NT2/D1 (cell line): Measurements from ENCODE around the gene RAB37.

Source experiments
- DNase-seq: peaks from one replicate; pipeline ENCODE4 v3.0.0-alpha.2; 2011; ENCODE audit warnings: low read depth, low spot score
- H3K27me3 ChIP-seq: 2 replicates; pipeline ENCODE4 v1.6.0; 2011; ENCODE audit warnings: mild to moderate bottlenecking; ENCODE audit not compliant: insufficient read length, insufficient read depth
- H3K36me3 ChIP-seq: 2 replicates; pipeline ENCODE4 v1.6.1; 2011; ENCODE audit warnings: mild to moderate bottlenecking, low read length, mixed read lengths; ENCODE audit not compliant: insufficient read depth, insufficient read length
- H3K4me1 ChIP-seq: 2 replicates; pipeline ENCODE4 v1.5.1; 2011; ENCODE audit not compliant: insufficient read depth, insufficient read length
- H3K4me3 ChIP-seq: 2 replicates; pipeline ENCODE4 v1.5.1; 2011; ENCODE audit warnings: low read depth; ENCODE audit not compliant: insufficient read length
- H3K9ac ChIP-seq: 2 replicates; pipeline ENCODE4 v1.6.0; 2011; ENCODE audit warnings: low read depth; ENCODE audit not compliant: insufficient read length
- H3K9me3 ChIP-seq: 2 replicates; pipeline ENCODE4 v1.5.1; 2011; ENCODE audit warnings: mild to moderate bottlenecking, low read length; ENCODE audit not compliant: insufficient read depth
- SUZ12 ChIP-seq: IDR thresholded peaks from 2 replicates; pipeline ENCODE4 v1.6.1; 2011; ENCODE audit not compliant: insufficient read length, insufficient read depth; ENCODE audit errors: extremely low read depth
- YY1 ChIP-seq: IDR thresholded peaks from 2 replicates; pipeline ENCODE4 v1.6.1; 2011; ENCODE audit not compliant: insufficient read length, insufficient read depth
- ZNF274 ChIP-seq: IDR thresholded peaks from 2 replicates; pipeline ENCODE4 v1.6.1; 2011; ENCODE audit warnings: mild to moderate bottlenecking, low read depth, low read length

Gene RAB37

GRCh38 chr17:74712756-74713155 is 24.3 kb upstream of the RAB37 start, which contains the start of gene CD300LF:
Gene CD300LF, minus strand, starts transcription at chr17:74712923. Its CDS starts 57 bp downstream, at chr17:74712866.
- TF ChIP-seq ZNF274 (no peak), SUZ12 (no peak)
- peaks cover 10% of the 10 kb centered on the region for H3K27me3 ChIP-seq

GRCh38 chr17:74713171-74713755 is 23.8 kb upstream of the RAB37 start:
- Histone ChIP-seq H3K36me3 (no peaks in the 10 kb centered on the region), H3K27me3 (peaks cover 10% of the 10 kb centered on the region), H3K9me3 (no peaks in the 10 kb centered on the region), H3K9ac (no peak overlapping the region), H3K4me1 (no peaks in the 10 kb centered on the region), H3K4me3 (no peak overlapping the region)
- no peak for DNase-seq
- TF ChIP-seq ZNF274, result no peak
- TF ChIP-seq YY1, result no peak
- TF ChIP-seq SUZ12, result no peak

More at GRCh38 chr17:74712756-74713155, 24.3 kb upstream of the RAB37 start, which contains the start of gene CD300LF:
- Histone ChIP-seq H3K9ac (no peak within 1 kb of the TSS), H3K9me3 (no peaks in the 10 kb centered on the region), H3K4me3 (no peak within 1 kb of the TSS), H3K4me1 (no peaks in the 10 kb centered on the region), H3K36me3 (no peaks in the 10 kb centered on the region)
- no peak for DNase-seq

GRCh38 chr17:74715144-74715543 is 21.9 kb upstream of the RAB37 start:
- no peaks in the 10 kb centered on the region for H3K36me3 ChIP-seq
- no peaks in the 10 kb centered on the region for H3K9me3 ChIP-seq
- DNase-seq, result no peak
- no peak for TF ChIP-seq ZNF274
- TF ChIP-seq YY1, result no peak
- no peak for TF ChIP-seq SUZ12
- H3K4me3 ChIP-seq, result no peak overlapping the region
- no peaks in the 10 kb centered on the region for H3K4me1 ChIP-seq
- H3K9ac ChIP-seq, result no peak overlapping the region
- H3K27me3 ChIP-seq, result peaks cover 10% of the 10 kb centered on the region

- DNase-seq, result no peak
- Histone ChIP-seq H3K36me3 (no peaks in the 10 kb centered on the region), H3K27me3 (no peaks in the 10 kb centered on the region), H3K9me3 (no peaks in the 10 kb centered on the region), H3K9ac (no peak overlapping the region), H3K4me3 (no peak overlapping the region), H3K4me1 (no peaks in the 10 kb centered on the region)
- no peak for TF ChIP-seq YY1
- no peak for TF ChIP-seq ZNF274
- TF ChIP-seq SUZ12, result no peak
These were observed 16.6 kb upstream of the RAB37 start for GRCh38 chr17:74720506-74720905.

- H3K4me1 ChIP-seq, result no peaks in the 10 kb centered on the region
- DNase-seq, result no peak
- H3K36me3 ChIP-seq, result no peaks in the 10 kb centered on the region
- H3K27me3 ChIP-seq, result no peaks in the 10 kb centered on the region
- no peaks in the 10 kb centered on the region for H3K9me3 ChIP-seq
- no peak overlapping the region for H3K9ac ChIP-seq
- TF ChIP-seq ZNF274 (no peak), SUZ12 (no peak), YY1 (no peak)
- no peak overlapping the region for H3K4me3 ChIP-seq
These were observed 14.3 kb upstream of the RAB37 start for GRCh38 chr17:74722782-74723181.

GRCh38 chr17:74723891-74724290 is 13.2 kb upstream of the RAB37 start:
- Histone ChIP-seq H3K4me3 (no peak overlapping the region), H3K36me3 (no peaks in the 10 kb centered on the region), H3K9ac (no peak overlapping the region), H3K27me3 (no peaks in the 10 kb centered on the region), H3K4me1 (no peaks in the 10 kb centered on the region), H3K9me3 (peaks cover 9% of the 10 kb centered on the region)
- no peak for TF ChIP-seq YY1
- no peak for TF ChIP-seq SUZ12
- TF ChIP-seq ZNF274, result no peak
- DNase-seq, result no peak

GRCh38 chr17:74725111-74725510 is 11.9 kb upstream of the RAB37 start:
- TF ChIP-seq YY1 (no peak), ZNF274 (no peak), SUZ12 (no peak)
- peaks cover 11% of the 10 kb centered on the region for H3K9me3 ChIP-seq
- no peaks in the 10 kb centered on the region for H3K4me1 ChIP-seq
- H3K4me3 ChIP-seq, result no peak overlapping the region
- H3K27me3 ChIP-seq, result no peaks in the 10 kb centered on the region
- H3K36me3 ChIP-seq, result no peaks in the 10 kb centered on the region
- DNase-seq, result no peak
- H3K9ac ChIP-seq, result no peak overlapping the region
